GM23248 (cell line): Measurements from ENCODE around the gene ZBTB20. TPM values are rescaled to one million over a fixed set of nuclear protein-coding genes. Genes with fewer than 3 reads are reported as not detected.

Experiments
- DNase-seq: peaks from one replicate; pipeline ENCODE4 v3.0.0-alpha.2; 2015
- H2AFZ ChIP-seq: fragments of 200-600 bp; sonication (generic); 2 replicates; pipeline ENCODE4 v1.6.1; 2016; ENCODE audit warnings: antibody characterized with exemption
- H3F3A ChIP-seq: fragments of 200-600 bp; sonication (generic); 2 replicates; pipeline ENCODE4 v1.6.1; 2016; ENCODE audit warnings: mild to moderate bottlenecking, antibody characterized with exemption, mixed run types; ENCODE audit not compliant: insufficient read depth
- H3K27ac ChIP-seq: fragments of 200-600 bp; sonication (generic); 2 replicates; pipeline ENCODE4 v1.5.1; 2016; ENCODE audit warnings: mild to moderate bottlenecking
- H3K27me3 ChIP-seq: fragments of 200-600 bp; sonication (generic); replicated peaks from 2 replicates; pipeline ENCODE4 v1.6.1; 2016; ENCODE audit warnings: mild to moderate bottlenecking; ENCODE audit not compliant: insufficient read depth
- H3K36me3 ChIP-seq: fragments of 200-600 bp; sonication (generic); 2 replicates; pipeline ENCODE4 v1.6.1; 2016; ENCODE audit warnings: low read depth, mild to moderate bottlenecking
- H3K4me1 ChIP-seq: fragments of 200-600 bp; sonication (generic); 2 replicates; pipeline ENCODE4 v1.6.1; 2016; ENCODE audit warnings: mild to moderate bottlenecking; ENCODE audit not compliant: insufficient read depth
- H3K4me2 ChIP-seq: fragments of 200-600 bp; sonication (generic); one replicate; pipeline ENCODE4 v1.6.1; 2016; ENCODE audit warnings: mild to moderate bottlenecking; ENCODE audit not compliant: unreplicated experiment
- H3K4me3 ChIP-seq: fragments of 200-600 bp; sonication (generic); 2 replicates; pipeline ENCODE4 v1.5.1; 2016; ENCODE audit warnings: mild to moderate bottlenecking
- H3K79me2 ChIP-seq: fragments of 200-600 bp; sonication (generic); 2 replicates; pipeline ENCODE4 v1.6.1; 2016; ENCODE audit warnings: mild to moderate bottlenecking; ENCODE audit not compliant: insufficient read depth
- H3K9ac ChIP-seq: fragments of 200-600 bp; sonication (generic); 2 replicates; pipeline ENCODE4 v1.6.1; 2016; ENCODE audit warnings: mild to moderate bottlenecking
- H3K9me2 ChIP-seq: fragments of 200-600 bp; sonication (generic); 2 replicates; pipeline ENCODE4 v1.6.1; 2016; ENCODE audit warnings: mixed run types, mild to moderate bottlenecking, moderate library complexity; ENCODE audit not compliant: insufficient read depth
- H3K9me3 ChIP-seq: fragments of 200-600 bp; sonication (generic); one replicate; pipeline ENCODE4 v1.6.1; 2017; ENCODE audit warnings: low read depth
- H4K20me1 ChIP-seq: fragments of 200-600 bp; sonication (generic); 2 replicates; pipeline ENCODE4 v1.6.0; 2016; ENCODE audit not compliant: insufficient read depth
- EZH2 ChIP-seq: fragments of 200-600 bp; sonication (generic); IDR thresholded peaks from 2 replicates; pipeline ENCODE4 v1.6.1; 2018; ENCODE audit warnings: antibody characterized with exemption, mild to moderate bottlenecking; ENCODE audit not compliant: insufficient read depth, poor library complexity, severe bottlenecking
- EZH2phosphoT487 ChIP-seq: fragments of 200-600 bp; sonication (generic); IDR thresholded peaks from 2 replicates; pipeline ENCODE4 v1.6.1; 2018; ENCODE audit warnings: antibody characterized with exemption, moderate library complexity, mild to moderate bottlenecking, low read depth; ENCODE audit not compliant: insufficient read depth
- WGBS, 2 experiments: methylation state at CpG; one replicate each; pipeline ENCODE4 v1.1.6; 2015 to 2017; ENCODE audit warnings: low lambda C conversion rate in 2 of 2, low coverage in 1 of 2; ENCODE audit errors: missing lambda C conversion rate in 2 of 2; 5-methylcytosine and 5-hydroxymethylcytosine counted together
- in situ Hi-C: fragments of 300-500 bp; cut with MboI; formaldehyde crosslinking; loops from 2 replicates; pipeline ENCODE4 v1.15.0; 2020
- polyA plus RNA-seq: library from polyadenylated mRNA; unstranded; fragments of >200 nt; fragmentation: Nextera tagmentation; extraction: Ambion mirVana; gene quantifications from 2 replicates; pipeline ENCODE4 v1.2.1, GENCODE V29; 2016
- total RNA-seq: library from RNA; depleted of rRNA; stranded (reverse); fragments of >200 nt; shearing (Covaris generic); gene quantifications from 2 replicates; pipeline ENCODE4 v1.2.3, GENCODE V29; 2014

ZBTB20 gene
- total and polyA plus RNA-seq, 2 experiments from 2014 or later = 9.2 to 12.2 TPM

DNA sequence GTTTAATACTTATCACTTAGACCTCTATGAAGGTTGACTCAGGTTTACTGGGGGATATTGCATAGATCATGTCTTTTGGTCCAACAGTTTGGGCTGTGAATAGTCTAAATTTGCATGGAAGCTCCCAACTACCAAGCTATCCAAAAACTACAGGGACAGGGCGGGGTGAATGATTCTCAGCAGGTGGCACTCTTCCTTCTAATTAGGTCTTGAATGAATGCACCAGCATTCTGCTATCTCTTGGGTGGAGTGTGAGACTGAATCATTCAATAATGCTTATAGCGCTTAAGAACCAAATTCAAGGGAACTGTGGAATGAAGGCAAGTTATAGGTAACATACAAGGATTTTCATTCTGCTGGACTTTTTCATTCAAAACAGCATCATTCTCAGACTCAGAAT lies 507.0 kb downstream of the ZBTB20 start:
- no peaks in the 10 kb centered on the region for H4K20me1 ChIP-seq
- H3K4me1 ChIP-seq = peaks cover under 1% of the 10 kb centered on the region; the same call in 1 of the 2 replicates
- H3K27me3 ChIP-seq = no peaks in the 10 kb centered on the region
- no peak overlapping the region for H3K4me2 ChIP-seq
- H3K27ac ChIP-seq = no peak overlapping the region
- no peak overlapping the region for H3K4me3 ChIP-seq
- no peaks in the 10 kb centered on the region for H3K9me2 ChIP-seq
- H3F3A ChIP-seq = no peaks in the 10 kb centered on the region
- no peak overlapping the region for H3K9ac ChIP-seq
- no peaks in the 10 kb centered on the region for H3K79me2 ChIP-seq
- no peaks in the 10 kb centered on the region for H3K9me3 ChIP-seq
- WGBS, 2 experiments = 83 to 91% methylated on average over 2 of the region's 2 CpGs
- H3K36me3 ChIP-seq = no peaks in the 10 kb centered on the region; the same call in 1 of the 2 replicates
- no peak overlapping the region for H2AFZ ChIP-seq
- DNase-seq = no peak
- TF ChIP-seq EZH2 (no peak), EZH2phosphoT487 (no peak)
- in situ Hi-C loops = no loop called here

DNA sequence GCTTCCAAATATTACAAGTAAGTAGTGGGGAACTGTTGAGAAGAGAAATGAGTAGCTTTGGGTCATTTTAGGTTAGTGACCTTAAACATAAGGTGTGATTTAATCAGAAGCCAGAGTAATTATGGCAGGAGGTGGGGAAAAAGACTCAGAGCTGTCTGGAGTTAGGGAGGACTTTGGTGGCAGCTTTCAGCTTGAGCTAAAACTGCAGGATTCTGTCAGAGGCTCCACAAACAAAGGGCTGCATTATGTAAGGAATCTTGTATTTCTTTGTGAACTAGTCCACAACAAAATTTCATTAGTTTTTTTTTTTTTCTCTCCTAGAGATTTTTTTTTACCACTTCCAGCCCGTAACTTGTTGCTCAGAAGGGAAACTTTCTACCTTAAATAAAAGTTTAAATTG lies 507.9 kb downstream of the ZBTB20 start:
- H3K9me3 ChIP-seq = no peaks in the 10 kb centered on the region
- H3K27me3 ChIP-seq = no peaks in the 10 kb centered on the region
- H3K79me2 ChIP-seq = no peaks in the 10 kb centered on the region
- no peak overlapping the region for H3K4me2 ChIP-seq
- 89 to 100% methylated on average over 1 of the region's 1 CpG for WGBS, 2 experiments
- no peak overlapping the region for H3K27ac ChIP-seq
- in situ Hi-C loops = no loop called here
- no peak overlapping the region for H2AFZ ChIP-seq
- no peaks in the 10 kb centered on the region; the same call in 1 of the 2 replicates for H3K36me3 ChIP-seq
- no peaks in the 10 kb centered on the region for H3K9me2 ChIP-seq
- no peaks in the 10 kb centered on the region for H3K4me1 ChIP-seq
- no peaks in the 10 kb centered on the region for H3F3A ChIP-seq
- H4K20me1 ChIP-seq = no peaks in the 10 kb centered on the region
- TF ChIP-seq EZH2phosphoT487 (no peak), EZH2 (no peak)
- no peak overlapping the region for H3K9ac ChIP-seq
- H3K4me3 ChIP-seq = no peak overlapping the region
- DNase-seq = no peak

DNA sequence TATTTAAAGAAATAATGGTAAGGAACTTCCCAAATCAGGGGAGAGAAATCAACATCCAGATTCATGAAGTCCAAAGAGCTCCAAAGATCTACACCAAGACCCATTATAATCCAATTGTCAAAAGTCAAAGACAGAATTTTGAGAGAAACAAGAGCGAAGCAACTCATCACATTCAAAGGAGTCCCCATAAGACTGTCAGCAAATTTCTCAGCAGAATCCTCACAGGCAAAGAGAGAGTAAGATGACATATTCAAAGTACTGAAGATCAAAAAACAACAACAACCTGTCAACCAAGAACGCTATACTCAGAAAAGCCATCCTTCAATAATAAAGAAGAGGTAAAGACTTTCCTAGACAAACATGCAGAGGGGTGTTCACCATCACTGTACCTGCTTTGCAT lies 511.2 kb downstream of the ZBTB20 start:
- Histone ChIP-seq H3F3A (no peaks in the 10 kb centered on the region), H3K4me3 (no peak overlapping the region), H3K27me3 (no peaks in the 10 kb centered on the region), H3K79me2 (no peaks in the 10 kb centered on the region), H3K9ac (no peak overlapping the region), H3K9me2 (no peaks in the 10 kb centered on the region), H3K4me1 (no peaks in the 10 kb centered on the region), H2AFZ (no peak overlapping the region), H3K36me3 (no peaks in the 10 kb centered on the region; the same call in 1 of the 2 replicates), H3K27ac (no peak overlapping the region), H3K4me2 (no peak overlapping the region), H3K9me3 (no peaks in the 10 kb centered on the region), H4K20me1 (no peaks in the 10 kb centered on the region)
- DNase-seq = no peak
- 91 to 92% methylated on average over 2 of the region's 2 CpGs for WGBS, 2 experiments
- in situ Hi-C loops = no loop called here
- no peak for TF ChIP-seq EZH2
- no peak for TF ChIP-seq EZH2phosphoT487

DNA sequence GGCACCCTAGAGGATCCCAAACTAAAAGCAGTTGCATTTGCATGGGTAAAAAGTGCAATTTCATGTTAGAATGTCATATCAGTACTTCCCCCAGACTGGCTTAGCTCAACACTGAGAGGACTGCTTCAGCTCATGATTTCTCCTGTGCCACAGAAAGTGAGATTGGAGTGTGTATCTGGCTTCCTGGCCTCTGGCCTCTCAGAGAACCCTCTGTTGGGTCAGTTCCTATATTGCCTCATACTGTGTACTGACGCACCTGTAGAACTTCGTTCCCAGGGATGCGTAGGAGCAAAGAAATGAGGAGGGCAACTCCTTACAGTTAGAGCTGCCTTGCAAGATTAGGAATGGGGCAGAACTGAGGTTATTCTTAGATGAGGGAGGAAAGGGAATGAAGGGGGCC lies 512.5 kb downstream of the ZBTB20 start:
- DNase-seq = no peak
- Histone ChIP-seq H3K4me2 (no peak overlapping the region), H3K9me2 (no peaks in the 10 kb centered on the region), H3K4me1 (no peaks in the 10 kb centered on the region), H3K27ac (no peak overlapping the region), H3F3A (no peaks in the 10 kb centered on the region), H3K9me3 (no peaks in the 10 kb centered on the region), H3K36me3 (no peaks in the 10 kb centered on the region; the same call in 1 of the 2 replicates), H3K27me3 (no peaks in the 10 kb centered on the region), H2AFZ (no peak overlapping the region), H4K20me1 (no peaks in the 10 kb centered on the region), H3K79me2 (no peaks in the 10 kb centered on the region), H3K9ac (no peak overlapping the region), H3K4me3 (no peak overlapping the region)
- WGBS, 2 experiments = 95% methylated on average over 3 of the region's 3 CpGs
- in situ Hi-C loops = no loop called here
- no peak for TF ChIP-seq EZH2
- TF ChIP-seq EZH2phosphoT487 = no peak
